ENCODE results near the gene BTBD9.
A peak's percentile ranks its signal among the peaks of the same experiment; 100 is the strongest.

The BTBD9 gene

DNA sequence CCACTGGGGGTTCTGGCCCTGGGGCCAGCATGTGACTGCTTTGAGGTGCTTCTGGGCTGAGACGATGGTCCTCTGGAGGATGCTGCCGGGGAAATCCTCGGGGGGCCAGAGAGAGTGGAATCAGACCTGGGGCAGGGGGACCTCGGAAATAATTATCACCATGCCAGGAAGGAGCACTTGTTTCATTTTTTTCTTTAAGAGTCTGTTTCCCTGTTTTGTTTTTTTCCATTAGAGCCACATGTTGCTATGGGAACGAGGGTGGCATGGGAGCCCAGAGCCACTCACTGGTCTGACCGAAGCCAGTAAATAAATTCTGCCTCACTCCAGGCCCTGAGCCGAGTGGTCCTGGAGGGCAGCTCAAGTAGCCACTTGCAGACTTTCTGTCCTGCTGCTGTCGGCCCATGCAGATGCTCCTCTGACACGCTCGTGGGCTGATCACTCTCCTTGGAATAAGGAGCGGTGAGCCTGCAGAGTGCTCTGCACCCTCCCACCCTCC, 455.1 kb downstream of the BTBD9 start:
- Mint-ChIP-seq H3K9me3 (no peaks in the 10 kb centered on the region), H3K4me3 (no peak overlapping the region), H3K4me1 (no peaks in the 10 kb centered on the region), H3K27ac (peak overlapping the region in 1 of 2 donors; percentile 48), H3K27me3 (no peaks in the 10 kb centered on the region)
- ATAC-seq (no peak), DNase-seq (no peak)

GRCh38 chr6:38183856-38184584, 455.7 kb downstream of the BTBD9 start:
- no peak for ATAC-seq
- DNase-seq = no peak
- Mint-ChIP-seq H3K4me1 (no peaks in the 10 kb centered on the region), H3K27ac (peak overlapping the region; percentile 48 to 77), H3K4me3 (no peak overlapping the region), H3K9me3 (no peaks in the 10 kb centered on the region), H3K27me3 (no peaks in the 10 kb centered on the region)

- Mint-ChIP-seq H3K4me1 (no peaks in the 10 kb centered on the region), H3K27me3 (no peaks in the 10 kb centered on the region), H3K27ac (no peak overlapping the region), H3K4me3 (no peak overlapping the region), H3K9me3 (no peaks in the 10 kb centered on the region)
- no peak for DNase-seq
- ATAC-seq = no peak
These were observed 457.3 kb downstream of the BTBD9 start for GRCh38 chr6:38182426-38182825.

GRCh38 chr6:38180586-38180985, 459.1 kb downstream of the BTBD9 start:
- Mint-ChIP-seq H3K9me3 (no peaks in the 10 kb centered on the region), H3K27me3 (no peaks in the 10 kb centered on the region), H3K4me1 (no peaks in the 10 kb centered on the region), H3K27ac (peak overlapping the region in 1 of 2 donors; percentile 28), H3K4me3 (no peak overlapping the region)
- no peak for ATAC-seq
- DNase-seq = peak in 1 of 2 donors; percentile 1

DNA sequence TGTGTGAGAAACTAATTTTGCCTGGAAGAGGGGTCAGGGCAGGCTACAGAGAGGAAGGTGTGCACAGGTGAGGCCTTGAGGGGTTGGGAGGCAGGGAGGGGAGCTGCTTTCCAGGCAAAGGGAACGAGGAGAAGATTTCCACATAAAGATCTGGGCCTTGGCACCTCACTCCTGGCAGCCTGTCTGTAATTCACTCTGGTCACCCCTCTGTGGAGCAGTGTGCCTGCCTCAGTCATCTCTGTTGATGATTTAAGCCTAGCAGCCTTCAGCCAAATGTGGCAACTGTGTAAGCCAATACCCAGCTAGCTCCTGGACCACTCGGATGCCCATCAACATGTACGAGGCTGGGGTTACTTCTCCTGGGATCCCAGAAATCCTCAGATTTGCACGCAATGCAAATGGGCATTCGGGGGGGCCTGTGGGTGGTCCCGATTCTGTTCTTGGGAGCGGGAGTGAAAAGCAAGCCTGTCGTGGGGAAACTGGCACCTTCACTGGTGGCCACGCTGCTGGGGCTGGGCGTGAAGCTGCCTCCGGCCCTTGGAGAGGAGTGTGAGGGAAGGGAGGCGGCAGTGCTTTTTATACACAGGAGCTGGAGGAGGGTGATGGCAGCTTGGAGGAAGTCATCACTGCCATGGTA, 459.8 kb downstream of the BTBD9 start:
- DNase-seq (peak in 1 of 2 donors; percentile 7), ATAC-seq (no peak)
- H3K9me3 Mint-ChIP-seq = no peaks in the 10 kb centered on the region
- H3K27ac Mint-ChIP-seq = no peak overlapping the region
- no peak overlapping the region for H3K4me3 Mint-ChIP-seq
- H3K27me3 Mint-ChIP-seq = no peaks in the 10 kb centered on the region
- H3K4me1 Mint-ChIP-seq = no peaks in the 10 kb centered on the region

GRCh38 chr6:38179300-38179699, 460.4 kb downstream of the BTBD9 start:
- Mint-ChIP-seq H3K9me3 (no peaks in the 10 kb centered on the region), H3K27me3 (no peaks in the 10 kb centered on the region), H3K4me3 (no peak overlapping the region), H3K27ac (no peak overlapping the region), H3K4me1 (no peaks in the 10 kb centered on the region)
- no peak for ATAC-seq
- no peak for DNase-seq

DNA sequence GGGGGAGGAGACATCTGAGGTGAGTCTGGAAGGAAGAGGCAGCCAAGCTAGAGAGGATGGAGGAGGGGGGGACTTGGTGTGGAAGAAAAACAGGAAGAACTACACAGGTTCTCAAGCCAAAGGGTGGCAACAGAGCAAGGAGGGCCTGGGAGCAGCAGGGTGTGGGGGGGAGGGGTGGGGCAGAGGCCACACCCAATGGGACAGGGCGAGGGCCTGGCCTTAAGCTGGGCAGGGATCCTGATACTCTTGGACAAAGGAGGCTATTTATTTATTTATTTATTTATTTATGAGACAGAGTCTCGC, 461.2 kb downstream of the BTBD9 start:
- H3K9me3 Mint-ChIP-seq = no peaks in the 10 kb centered on the region
- peaks cover 1% of the 10 kb centered on the region for H3K4me1 Mint-ChIP-seq
- no peaks in the 10 kb centered on the region for H3K27me3 Mint-ChIP-seq
- H3K4me3 Mint-ChIP-seq = no peak overlapping the region
- H3K27ac Mint-ChIP-seq = peak overlapping the region in 1 of 2 donors; percentile 63
- ATAC-seq (no peak), DNase-seq (no peak)

DNA sequence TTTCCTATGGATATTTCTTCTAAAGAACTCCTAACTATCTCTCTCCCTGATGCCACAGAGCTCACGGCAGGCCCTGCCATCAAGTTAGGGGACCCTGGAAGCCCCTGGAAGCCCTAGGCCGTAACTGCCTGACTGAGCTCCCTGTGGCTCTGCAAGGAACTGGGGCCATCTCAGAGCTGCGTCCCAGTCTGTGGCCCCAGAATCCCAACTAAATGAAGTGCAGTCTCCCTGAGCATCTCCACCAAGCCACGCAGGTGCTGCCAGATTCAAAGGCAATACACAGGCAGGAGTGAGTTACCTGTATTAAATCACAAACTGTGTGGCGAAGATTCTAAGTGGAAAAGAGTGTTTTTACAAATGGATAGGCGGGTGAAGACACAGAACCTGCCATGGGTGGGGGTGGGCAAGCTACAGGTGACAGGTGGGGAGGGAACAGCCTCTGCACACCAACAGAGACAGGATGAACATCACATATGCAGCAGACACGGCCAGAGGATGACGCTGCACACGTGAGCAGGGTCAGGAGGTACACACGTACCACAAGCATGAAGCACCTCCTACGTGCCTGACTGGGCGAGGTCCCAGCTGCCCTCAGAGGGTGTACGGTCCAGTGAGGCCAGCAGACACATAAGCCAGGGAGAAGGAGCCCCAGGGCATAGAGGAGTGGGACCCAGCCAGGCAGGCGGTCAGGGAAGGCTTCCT, 461.7 kb downstream of the BTBD9 start:
- no peaks in the 10 kb centered on the region for H3K27me3 Mint-ChIP-seq
- no peak for DNase-seq
- no peak for ATAC-seq
- H3K27ac Mint-ChIP-seq = peak overlapping the region in 1 of 2 donors; percentile 63
- no peak overlapping the region for H3K4me3 Mint-ChIP-seq
- peaks cover 5% of the 10 kb centered on the region for H3K4me1 Mint-ChIP-seq
- H3K9me3 Mint-ChIP-seq = no peaks in the 10 kb centered on the region

DNA sequence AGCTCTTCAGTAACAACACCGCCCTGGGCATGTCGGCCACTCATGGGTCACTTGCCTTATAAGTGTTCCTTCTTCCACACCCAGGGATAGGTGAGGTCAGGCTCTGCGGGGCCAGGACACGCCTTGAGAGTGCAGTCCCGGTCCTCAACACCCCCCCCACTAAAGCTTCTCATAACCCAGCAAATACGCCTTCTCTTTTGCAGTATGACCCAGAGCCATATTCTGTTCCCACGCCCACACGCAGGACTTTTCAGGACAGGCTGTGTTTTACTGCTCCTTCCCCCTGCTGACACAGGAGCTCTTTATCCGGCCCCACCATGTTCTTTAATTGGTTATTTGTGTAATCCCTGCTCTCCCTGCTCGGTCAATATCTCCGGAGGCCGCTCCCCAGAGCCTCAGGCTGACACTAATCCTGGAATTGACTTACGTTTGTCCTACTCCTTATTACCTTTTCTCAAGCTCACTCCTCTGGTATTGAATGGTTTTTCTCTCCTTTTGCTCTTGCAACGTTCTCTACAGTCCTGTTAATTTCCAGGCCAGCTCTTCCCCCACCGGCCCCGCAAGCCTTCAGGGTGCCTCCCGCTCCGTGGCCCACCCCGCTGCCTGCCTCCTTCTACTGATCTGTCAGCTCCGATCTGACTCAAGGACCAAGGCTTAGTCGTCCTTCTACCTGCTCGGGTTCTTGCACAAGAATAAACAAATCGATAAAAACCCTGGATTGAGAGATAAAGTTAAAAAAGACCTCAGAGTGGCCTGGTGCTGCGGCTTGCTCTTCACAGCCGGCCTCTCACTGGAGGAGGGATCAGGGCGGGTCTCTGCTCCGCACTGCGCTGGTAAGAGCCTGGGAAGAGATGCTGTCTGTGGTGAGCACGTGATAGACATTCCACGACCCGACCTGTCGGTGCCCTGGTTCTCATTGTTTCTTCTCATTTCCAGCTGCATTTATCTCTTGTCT, 462.7 kb downstream of the BTBD9 start:
- H3K27me3 Mint-ChIP-seq = no peaks in the 10 kb centered on the region
- ATAC-seq = no peak

GRCh38 chr6:38175786-38176185, 463.9 kb downstream of the BTBD9 start:
- H3K9me3 Mint-ChIP-seq = no peaks in the 10 kb centered on the region
- DNase-seq (no peak), ATAC-seq (no peak)
- no peak overlapping the region for H3K27ac Mint-ChIP-seq
- peaks cover 5% of the 10 kb centered on the region for H3K4me1 Mint-ChIP-seq
- no peaks in the 10 kb centered on the region for H3K27me3 Mint-ChIP-seq
- no peak overlapping the region for H3K4me3 Mint-ChIP-seq

More for the DNA sequence above, 462.7 kb downstream of the BTBD9 start:
- Mint-ChIP-seq H3K4me1 (peaks cover 5% of the 10 kb centered on the region), H3K9me3 (no peaks in the 10 kb centered on the region), H3K4me3 (no peak overlapping the region), H3K27ac (no peak overlapping the region)
- DNase-seq = no peak

DNA sequence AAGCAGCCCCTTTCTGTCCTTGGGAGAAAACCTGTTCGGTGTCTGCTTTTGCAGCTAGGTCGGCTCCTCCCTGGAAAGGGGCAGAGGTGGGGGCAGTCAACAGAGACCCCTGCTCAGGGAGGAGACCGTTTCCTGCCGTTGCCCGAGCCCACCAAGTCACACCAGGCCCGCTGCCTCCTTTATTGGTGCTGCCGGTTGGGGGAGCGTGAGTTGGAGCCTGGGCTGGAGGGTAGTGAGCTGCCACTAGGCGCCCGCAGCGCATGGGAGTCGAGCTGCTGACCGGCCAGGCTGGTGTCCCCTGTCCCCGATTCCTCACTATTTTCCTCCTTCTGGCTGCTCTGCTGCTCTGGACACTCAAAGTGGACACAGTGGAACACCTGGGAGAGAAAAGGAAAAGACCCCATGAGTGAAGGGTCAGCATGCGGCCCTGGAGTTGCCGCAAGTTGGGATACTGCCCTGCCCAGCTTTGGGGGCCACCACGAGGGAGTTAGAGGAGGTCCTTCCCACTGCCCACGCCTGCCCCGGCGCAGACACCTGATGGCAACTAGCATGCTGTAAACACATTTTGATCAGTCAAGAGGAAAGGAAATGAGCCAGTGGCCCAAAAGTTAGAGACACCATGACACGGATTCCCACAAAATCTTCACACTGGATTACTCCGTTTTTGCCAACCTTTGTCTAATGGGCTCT, 464.8 kb downstream of the BTBD9 start:
- H3K4me3 Mint-ChIP-seq = no peak overlapping the region
- H3K27me3 Mint-ChIP-seq = no peaks in the 10 kb centered on the region
- no peak for ATAC-seq
- DNase-seq = no peak
- H3K9me3 Mint-ChIP-seq = no peaks in the 10 kb centered on the region
- H3K27ac Mint-ChIP-seq = peak overlapping the region in 1 of 2 donors; percentile 65
- H3K4me1 Mint-ChIP-seq = peaks cover 5% of the 10 kb centered on the region

GRCh38 chr6:38174315-38174714, 465.4 kb downstream of the BTBD9 start:
- peaks cover 5% of the 10 kb centered on the region for H3K4me1 Mint-ChIP-seq
- ATAC-seq = no peak
- H3K27me3 Mint-ChIP-seq = no peaks in the 10 kb centered on the region
- no peak overlapping the region for H3K4me3 Mint-ChIP-seq
- H3K27ac Mint-ChIP-seq = peak overlapping the region in 1 of 2 donors; percentile 65
- no peak for DNase-seq
- no peaks in the 10 kb centered on the region for H3K9me3 Mint-ChIP-seq

DNA sequence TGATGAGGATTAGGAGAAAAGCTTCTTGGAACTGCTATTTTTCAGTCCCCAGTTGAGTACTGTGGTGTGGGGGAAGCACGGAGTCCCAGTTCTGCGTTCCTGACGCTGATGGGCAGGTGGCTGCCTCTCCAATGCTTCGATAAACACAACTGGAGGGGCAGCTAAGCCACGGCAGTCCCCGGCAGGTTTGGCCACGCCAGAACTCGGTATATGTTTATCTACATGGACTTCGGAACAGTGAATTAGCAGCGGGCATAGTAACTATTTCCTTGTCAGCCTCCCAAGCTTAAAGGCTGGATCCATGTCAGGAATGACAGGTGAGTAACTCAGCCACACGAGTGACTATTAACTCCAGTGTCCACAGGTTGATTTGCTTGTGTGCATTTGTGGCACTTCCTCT, 465.8 kb downstream of the BTBD9 start:
- Mint-ChIP-seq H3K4me1 (peaks cover 5% of the 10 kb centered on the region), H3K27ac (no peak overlapping the region), H3K9me3 (no peaks in the 10 kb centered on the region), H3K4me3 (no peak overlapping the region), H3K27me3 (no peaks in the 10 kb centered on the region)
- DNase-seq (no peak), ATAC-seq (no peak)

GRCh38 chr6:38172739-38173410, 466.9 kb downstream of the BTBD9 start:
- Mint-ChIP-seq H3K27me3 (no peaks in the 10 kb centered on the region), H3K4me3 (no peak overlapping the region), H3K9me3 (no peaks in the 10 kb centered on the region), H3K27ac (peak overlapping the region in 1 of 2 donors; percentile 28), H3K4me1 (peaks cover 5% of the 10 kb centered on the region)
- no peak for DNase-seq
- no peak for ATAC-seq
